K562 (cell line): ENCODE results near the gene EVL. TPM values are rescaled to one million over a fixed set of nuclear protein-coding genes. Genes with fewer than 3 reads are reported as not detected.
A peak's percentile ranks its signal among the peaks of the same experiment; 100 is the strongest.

ENCODE experiments used
- CXXC5 ChIP-seq: fragments of 250-450 bp; sonication (Bioruptor Pico); IDR thresholded peaks from 2 replicates; pipeline ENCODE4 v1.8.0; 2022; ENCODE audit warnings: inconsistent platforms, mild to moderate bottlenecking, moderate library complexity
- JUND ChIP-seq, 2 experiments: IDR thresholded peaks; 2 replicates in 1 of 2; 3 replicates in 1 of 2; pipeline ENCODE4 v1.6.1; 2011; ENCODE audit warnings: borderline replicate concordance in 2 of 2, low read depth in 2 of 2, low read length in 2 of 2, improper control_type of control experiment in 1 of 2, missing biosample characterization in 1 of 2, missing genetic modification characterization in 1 of 2, missing genetic modification reagents in 1 of 2
- NBN ChIP-seq: fragments of 450-650 bp; IDR thresholded peaks from 2 replicates; pipeline ENCODE4 v1.6.1; 2016; ENCODE audit warnings: low read depth, mild to moderate bottlenecking
- polyA plus RNA-seq, 8 experiments: library from polyadenylated mRNA; depleted of rRNA in 4 of 8; stranded (reverse) in 5 of 8; unstranded in 3 of 8; fragments of >200 nt; fragmentation: Nextera tagmentation in 2 of 8; fragmentation: Illumina TruSeq in 1 of 8; extraction: Ambion mirVana in 2 of 8; extraction: Trizol in 1 of 8; gene quantifications; 2 replicates each; pipeline versions ENCODE4 v1.2.1 to v1.2.3, GENCODE V29; 2011 to 2014; ENCODE audit warnings: inconsistent platforms in 1 of 8, missing spikeins in 1 of 8
- total RNA-seq, 7 experiments: library from RNA; depleted of rRNA in 6 of 7; stranded (reverse); fragments of >200 nt in 6 of 7; fragmentation: Illumina TruSeq in 2 of 7; extraction: Trizol in 2 of 7; gene quantifications; 2 replicates each; pipeline versions ENCODE4 v1.2.1 to v1.2.3, GENCODE V29; 2011 to 2021; ENCODE audit warnings: low replicate concordance in 1 of 7
- TF ChIP-seq, protein P1 (sequence below): fragments of 450-650 bp; IDR thresholded peaks from 2 replicates; pipeline ENCODE4 v1.6.1; 2016; ENCODE audit warnings: mild to moderate bottlenecking, moderate library complexity

The EVL gene
- total and polyA plus RNA-seq, 9 of the 15 experiments (the other 6 are each of a cell fraction or from before 2014, with no cell fraction given), result 2.9 to 43.4 (median 23.9) TPM

DNA sequence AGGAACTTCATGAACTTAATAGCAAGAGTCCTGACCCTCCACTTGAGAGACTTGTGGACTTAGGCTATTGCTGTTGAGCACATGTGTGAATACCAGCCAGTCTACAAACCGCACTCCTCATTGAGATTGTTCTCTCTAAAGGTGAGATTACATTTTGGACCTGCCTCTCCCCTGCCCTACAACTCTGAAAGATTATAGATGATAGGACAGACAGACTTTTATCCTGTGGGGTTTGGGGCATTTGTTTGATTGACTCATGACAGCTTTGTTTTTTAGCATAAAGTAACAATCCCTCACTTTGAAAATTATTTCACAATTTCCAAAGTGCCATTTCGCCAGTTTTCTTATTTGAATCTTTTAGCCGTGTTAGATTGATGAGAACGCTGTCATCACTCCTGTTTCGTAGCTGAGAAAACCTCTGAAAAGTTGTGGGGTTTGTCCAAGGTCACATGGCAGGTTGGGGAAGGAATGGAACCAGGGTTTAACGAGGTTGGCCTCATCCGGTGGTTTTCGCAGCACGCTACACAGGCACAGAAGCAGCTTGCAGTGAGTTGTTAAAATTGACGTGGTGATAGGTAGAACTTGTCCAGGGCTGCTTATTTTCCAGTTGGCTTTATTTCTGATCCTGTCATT, 836 bp downstream of the EVL start (continued):
- TF ChIP-seq, protein P1, sequence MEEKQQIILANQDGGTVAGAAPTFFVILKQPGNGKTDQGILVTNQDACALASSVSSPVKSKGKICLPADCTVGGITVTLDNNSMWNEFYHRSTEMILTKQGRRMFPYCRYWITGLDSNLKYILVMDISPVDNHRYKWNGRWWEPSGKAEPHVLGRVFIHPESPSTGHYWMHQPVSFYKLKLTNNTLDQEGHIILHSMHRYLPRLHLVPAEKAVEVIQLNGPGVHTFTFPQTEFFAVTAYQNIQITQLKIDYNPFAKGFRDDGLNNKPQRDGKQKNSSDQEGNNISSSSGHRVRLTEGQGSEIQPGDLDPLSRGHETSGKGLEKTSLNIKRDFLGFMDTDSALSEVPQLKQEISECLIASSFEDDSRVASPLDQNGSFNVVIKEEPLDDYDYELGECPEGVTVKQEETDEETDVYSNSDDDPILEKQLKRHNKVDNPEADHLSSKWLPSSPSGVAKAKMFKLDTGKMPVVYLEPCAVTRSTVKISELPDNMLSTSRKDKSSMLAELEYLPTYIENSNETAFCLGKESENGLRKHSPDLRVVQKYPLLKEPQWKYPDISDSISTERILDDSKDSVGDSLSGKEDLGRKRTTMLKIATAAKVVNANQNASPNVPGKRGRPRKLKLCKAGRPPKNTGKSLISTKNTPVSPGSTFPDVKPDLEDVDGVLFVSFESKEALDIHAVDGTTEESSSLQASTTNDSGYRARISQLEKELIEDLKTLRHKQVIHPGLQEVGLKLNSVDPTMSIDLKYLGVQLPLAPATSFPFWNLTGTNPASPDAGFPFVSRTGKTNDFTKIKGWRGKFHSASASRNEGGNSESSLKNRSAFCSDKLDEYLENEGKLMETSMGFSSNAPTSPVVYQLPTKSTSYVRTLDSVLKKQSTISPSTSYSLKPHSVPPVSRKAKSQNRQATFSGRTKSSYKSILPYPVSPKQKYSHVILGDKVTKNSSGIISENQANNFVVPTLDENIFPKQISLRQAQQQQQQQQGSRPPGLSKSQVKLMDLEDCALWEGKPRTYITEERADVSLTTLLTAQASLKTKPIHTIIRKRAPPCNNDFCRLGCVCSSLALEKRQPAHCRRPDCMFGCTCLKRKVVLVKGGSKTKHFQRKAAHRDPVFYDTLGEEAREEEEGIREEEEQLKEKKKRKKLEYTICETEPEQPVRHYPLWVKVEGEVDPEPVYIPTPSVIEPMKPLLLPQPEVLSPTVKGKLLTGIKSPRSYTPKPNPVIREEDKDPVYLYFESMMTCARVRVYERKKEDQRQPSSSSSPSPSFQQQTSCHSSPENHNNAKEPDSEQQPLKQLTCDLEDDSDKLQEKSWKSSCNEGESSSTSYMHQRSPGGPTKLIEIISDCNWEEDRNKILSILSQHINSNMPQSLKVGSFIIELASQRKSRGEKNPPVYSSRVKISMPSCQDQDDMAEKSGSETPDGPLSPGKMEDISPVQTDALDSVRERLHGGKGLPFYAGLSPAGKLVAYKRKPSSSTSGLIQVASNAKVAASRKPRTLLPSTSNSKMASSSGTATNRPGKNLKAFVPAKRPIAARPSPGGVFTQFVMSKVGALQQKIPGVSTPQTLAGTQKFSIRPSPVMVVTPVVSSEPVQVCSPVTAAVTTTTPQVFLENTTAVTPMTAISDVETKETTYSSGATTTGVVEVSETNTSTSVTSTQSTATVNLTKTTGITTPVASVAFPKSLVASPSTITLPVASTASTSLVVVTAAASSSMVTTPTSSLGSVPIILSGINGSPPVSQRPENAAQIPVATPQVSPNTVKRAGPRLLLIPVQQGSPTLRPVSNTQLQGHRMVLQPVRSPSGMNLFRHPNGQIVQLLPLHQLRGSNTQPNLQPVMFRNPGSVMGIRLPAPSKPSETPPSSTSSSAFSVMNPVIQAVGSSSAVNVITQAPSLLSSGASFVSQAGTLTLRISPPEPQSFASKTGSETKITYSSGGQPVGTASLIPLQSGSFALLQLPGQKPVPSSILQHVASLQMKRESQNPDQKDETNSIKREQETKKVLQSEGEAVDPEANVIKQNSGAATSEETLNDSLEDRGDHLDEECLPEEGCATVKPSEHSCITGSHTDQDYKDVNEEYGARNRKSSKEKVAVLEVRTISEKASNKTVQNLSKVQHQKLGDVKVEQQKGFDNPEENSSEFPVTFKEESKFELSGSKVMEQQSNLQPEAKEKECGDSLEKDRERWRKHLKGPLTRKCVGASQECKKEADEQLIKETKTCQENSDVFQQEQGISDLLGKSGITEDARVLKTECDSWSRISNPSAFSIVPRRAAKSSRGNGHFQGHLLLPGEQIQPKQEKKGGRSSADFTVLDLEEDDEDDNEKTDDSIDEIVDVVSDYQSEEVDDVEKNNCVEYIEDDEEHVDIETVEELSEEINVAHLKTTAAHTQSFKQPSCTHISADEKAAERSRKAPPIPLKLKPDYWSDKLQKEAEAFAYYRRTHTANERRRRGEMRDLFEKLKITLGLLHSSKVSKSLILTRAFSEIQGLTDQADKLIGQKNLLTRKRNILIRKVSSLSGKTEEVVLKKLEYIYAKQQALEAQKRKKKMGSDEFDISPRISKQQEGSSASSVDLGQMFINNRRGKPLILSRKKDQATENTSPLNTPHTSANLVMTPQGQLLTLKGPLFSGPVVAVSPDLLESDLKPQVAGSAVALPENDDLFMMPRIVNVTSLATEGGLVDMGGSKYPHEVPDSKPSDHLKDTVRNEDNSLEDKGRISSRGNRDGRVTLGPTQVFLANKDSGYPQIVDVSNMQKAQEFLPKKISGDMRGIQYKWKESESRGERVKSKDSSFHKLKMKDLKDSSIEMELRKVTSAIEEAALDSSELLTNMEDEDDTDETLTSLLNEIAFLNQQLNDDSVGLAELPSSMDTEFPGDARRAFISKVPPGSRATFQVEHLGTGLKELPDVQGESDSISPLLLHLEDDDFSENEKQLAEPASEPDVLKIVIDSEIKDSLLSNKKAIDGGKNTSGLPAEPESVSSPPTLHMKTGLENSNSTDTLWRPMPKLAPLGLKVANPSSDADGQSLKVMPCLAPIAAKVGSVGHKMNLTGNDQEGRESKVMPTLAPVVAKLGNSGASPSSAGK, result peak; percentile 75
- TF ChIP-seq JUND (IDR thresholded peaks at IDR 0.05; ENCODE audit: borderline replicate concordance, low read depth, low read length) (no peak), JUND (tag; IDR thresholded peaks at IDR 0.05; ENCODE audit: borderline replicate concordance, low read depth, low read length) (0 out of 3 replicates have a peak, but pooled peaks have one; percentile 9), CXXC5 (CRISPR knock-in tag) (peak; percentile 34; the same call in 1 of the 2 replicates), NBN (no peak)
